Activated naive CD8-positive, alpha-beta T cell (primary cell): ENCODE measurements around the gene OR52I2.

Experiments used
- H3K27ac Mint-ChIP-seq: one replicate; pipeline ENCODE4 v1.8.0; 2021; ENCODE audit warnings: mixed read lengths
- H3K27me3 Mint-ChIP-seq: one replicate; pipeline ENCODE4 v1.8.0; 2021; ENCODE audit warnings: mixed read lengths
- H3K36me3 Mint-ChIP-seq: one replicate; pipeline ENCODE4 v1.8.0; 2021; ENCODE audit warnings: mixed read lengths
- H3K4me1 Mint-ChIP-seq: one replicate; pipeline ENCODE4 v1.8.0; 2021; ENCODE audit warnings: low read depth, mixed read lengths
- H3K4me3 Mint-ChIP-seq: one replicate; pipeline ENCODE4 v1.8.0; 2021; ENCODE audit warnings: mild to moderate bottlenecking, mixed read lengths
- H3K9me3 Mint-ChIP-seq: one replicate; pipeline ENCODE4 v1.8.0; 2021; ENCODE audit warnings: low read depth, mixed read lengths

The OR52I2 gene

DNA sequence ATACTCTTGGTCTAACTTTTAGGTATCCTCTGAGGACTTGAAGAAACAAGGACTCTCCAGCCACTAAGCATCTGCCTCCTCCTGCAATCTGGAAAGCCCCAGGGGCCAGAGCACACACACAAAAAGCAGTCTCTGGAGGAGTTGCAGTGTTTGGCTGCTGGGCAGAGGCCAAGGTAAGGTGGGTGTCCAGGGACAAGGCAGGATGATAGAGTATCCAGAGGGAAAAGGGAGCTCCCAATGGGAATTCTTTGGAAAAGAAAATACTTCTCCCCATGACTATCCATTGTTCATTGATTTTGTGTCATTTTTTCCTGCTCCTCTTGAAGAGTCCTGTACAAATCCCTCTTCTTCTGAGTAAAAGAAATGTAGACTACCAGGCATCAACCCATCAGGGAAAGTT lies at the start of gene OR52I2:
Gene OR52I2, plus strand, starts transcription at position 301 of the 400 bp plus-strand sequence.
- Mint-ChIP-seq H3K4me1 (no peaks in the 10 kb centered on the region), H3K27ac (no peak within 1 kb of the TSS), H3K4me3 (no peak within 1 kb of the TSS), H3K27me3 (peaks cover 33% of the 10 kb centered on the region), H3K36me3 (peaks cover 3% of the 10 kb centered on the region), H3K9me3 (no peaks in the 10 kb centered on the region)

DNA sequence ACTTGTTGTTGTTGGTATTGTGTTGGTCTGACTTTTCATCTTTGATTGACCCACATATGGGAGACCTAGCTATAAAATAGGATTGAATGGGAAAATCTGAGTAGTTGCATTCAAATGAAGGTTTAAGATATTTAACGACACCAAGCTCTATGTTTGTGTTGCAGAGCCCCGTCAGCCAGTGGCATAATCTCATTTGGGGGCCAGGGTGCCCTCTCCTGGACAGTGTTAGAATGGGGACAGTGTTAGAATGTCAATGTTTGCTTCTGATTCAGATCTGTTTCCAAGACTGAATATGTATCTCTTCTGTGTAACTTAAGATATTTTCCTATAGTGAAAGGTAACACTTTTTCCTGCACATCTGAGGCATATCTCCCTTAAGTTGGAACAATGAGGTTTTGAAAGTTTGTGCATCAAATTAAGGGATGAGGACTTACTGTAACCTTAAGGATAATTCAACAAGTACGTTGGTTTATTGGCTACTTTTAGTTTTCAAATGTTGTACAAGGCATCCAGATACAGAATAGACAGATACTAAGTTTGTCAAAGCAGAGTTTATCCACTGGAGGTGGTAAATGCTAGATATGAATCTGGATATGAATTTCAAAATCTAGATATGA lies 41.8 kb upstream of the OR52I2 start:
- H3K4me1 Mint-ChIP-seq: no peaks in the 10 kb centered on the region
- H3K27me3 Mint-ChIP-seq: no peaks in the 10 kb centered on the region
- H3K9me3 Mint-ChIP-seq: no peaks in the 10 kb centered on the region
- H3K27ac Mint-ChIP-seq: no peak overlapping the region
- H3K36me3 Mint-ChIP-seq: no peaks in the 10 kb centered on the region
- no peak overlapping the region for H3K4me3 Mint-ChIP-seq

DNA sequence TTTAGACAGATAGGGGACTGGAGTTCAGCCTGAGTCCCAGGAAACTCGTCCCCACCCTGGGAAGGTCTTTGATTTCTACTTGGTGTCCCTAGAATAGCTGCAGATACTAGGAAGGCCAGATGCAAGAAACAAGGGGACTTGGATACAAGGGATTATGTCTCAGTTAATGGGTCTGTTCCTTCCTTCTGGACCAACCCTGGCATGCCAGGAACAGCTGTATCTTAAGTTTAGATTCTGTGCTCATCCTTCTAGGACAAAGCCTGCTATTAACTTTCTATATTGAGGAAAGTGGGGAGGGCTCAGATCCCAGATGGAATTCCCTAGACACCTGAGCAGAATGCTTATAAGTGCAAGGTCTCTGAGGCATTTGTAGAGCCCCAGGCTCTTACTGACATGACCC lies 40.5 kb upstream of the OR52I2 start:
- Mint-ChIP-seq H3K27ac (no peak overlapping the region), H3K9me3 (no peaks in the 10 kb centered on the region), H3K4me3 (no peak overlapping the region), H3K4me1 (no peaks in the 10 kb centered on the region), H3K36me3 (no peaks in the 10 kb centered on the region), H3K27me3 (no peaks in the 10 kb centered on the region)

DNA sequence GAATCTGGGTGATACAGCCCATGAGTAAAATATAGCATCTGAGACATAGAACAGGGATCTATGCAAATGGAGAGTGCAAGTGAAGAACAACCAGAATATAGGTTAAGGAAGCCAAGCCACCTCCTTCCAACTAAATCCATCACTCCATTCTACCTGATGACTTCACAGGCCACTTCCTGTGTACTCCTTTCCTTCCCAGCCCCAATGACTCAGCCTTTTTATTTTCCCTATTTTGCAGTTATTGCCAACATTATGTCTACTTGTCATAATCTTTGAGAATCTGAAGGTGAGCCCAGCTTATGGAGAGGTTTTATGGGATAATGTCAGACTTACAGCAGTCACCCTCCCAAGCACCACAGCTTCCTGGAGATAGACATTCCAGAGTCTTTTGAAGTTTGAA lies 38.0 kb upstream of the OR52I2 start:
- Mint-ChIP-seq H3K27ac (no peak overlapping the region), H3K9me3 (no peaks in the 10 kb centered on the region), H3K4me3 (no peak overlapping the region)

DNA sequence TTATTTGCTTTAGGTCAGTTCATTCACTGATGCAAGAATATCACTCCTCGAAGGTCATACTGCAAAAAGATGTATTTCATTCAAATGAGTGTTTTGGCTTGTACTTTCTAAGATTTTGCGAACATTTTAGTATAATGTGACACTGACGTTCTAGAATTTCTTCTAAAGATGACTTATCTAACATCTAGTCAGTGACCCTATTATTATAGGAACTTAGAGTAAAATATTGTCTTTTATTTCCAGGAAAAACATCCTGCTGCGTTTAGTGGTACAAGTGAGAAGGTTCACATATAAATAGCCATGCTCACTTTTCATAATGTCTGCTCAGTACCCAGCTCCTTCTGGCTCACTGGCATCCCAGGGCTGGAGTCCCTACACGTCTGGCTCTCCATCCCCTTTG lies 36.7 kb upstream of the OR52I2 start, which contains the start of gene OR52M1:
Gene OR52M1, plus strand, starts transcription at position 301 of the 400 bp plus-strand sequence. Its CDS starts 0 bp downstream, at position 301.
- H3K27ac Mint-ChIP-seq: no peak within 1 kb of the TSS
- H3K4me1 Mint-ChIP-seq: no peaks in the 10 kb centered on the region

More for the DNA sequence above, 38.0 kb upstream of the OR52I2 start:
- H3K4me1 Mint-ChIP-seq: no peaks in the 10 kb centered on the region
- no peaks in the 10 kb centered on the region for H3K36me3 Mint-ChIP-seq
- H3K27me3 Mint-ChIP-seq: no peaks in the 10 kb centered on the region

DNA sequence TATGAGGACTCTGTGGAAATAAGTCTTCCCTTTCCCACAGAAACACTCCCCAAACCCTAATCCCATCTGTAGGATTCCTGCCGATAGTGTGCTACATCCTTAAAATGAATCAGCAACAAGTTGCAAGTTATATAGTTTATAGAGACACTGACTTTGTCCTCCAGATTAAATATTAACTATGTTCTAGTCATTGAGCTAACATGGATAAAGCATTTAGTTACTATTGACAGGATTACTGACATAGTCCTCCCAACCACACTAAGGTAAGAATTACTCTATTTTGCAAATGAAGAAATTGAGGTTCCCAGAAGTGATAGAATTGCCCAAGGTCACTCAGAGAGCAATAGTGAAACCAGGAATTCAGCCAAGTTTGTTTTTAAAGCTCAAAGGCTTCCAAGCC lies 34.7 kb upstream of the OR52I2 start:
- H3K9me3 Mint-ChIP-seq: no peaks in the 10 kb centered on the region
- no peaks in the 10 kb centered on the region for H3K4me1 Mint-ChIP-seq
- H3K36me3 Mint-ChIP-seq: no peaks in the 10 kb centered on the region
- peaks cover 4% of the 10 kb centered on the region for H3K27me3 Mint-ChIP-seq
- H3K4me3 Mint-ChIP-seq: no peak overlapping the region
- H3K27ac Mint-ChIP-seq: no peak overlapping the region

More for the DNA sequence above, 36.7 kb upstream of the OR52I2 start, which contains the start of gene OR52M1:
- Mint-ChIP-seq H3K36me3 (no peaks in the 10 kb centered on the region), H3K27me3 (no peaks in the 10 kb centered on the region), H3K9me3 (no peaks in the 10 kb centered on the region), H3K4me3 (no peak within 1 kb of the TSS)

DNA sequence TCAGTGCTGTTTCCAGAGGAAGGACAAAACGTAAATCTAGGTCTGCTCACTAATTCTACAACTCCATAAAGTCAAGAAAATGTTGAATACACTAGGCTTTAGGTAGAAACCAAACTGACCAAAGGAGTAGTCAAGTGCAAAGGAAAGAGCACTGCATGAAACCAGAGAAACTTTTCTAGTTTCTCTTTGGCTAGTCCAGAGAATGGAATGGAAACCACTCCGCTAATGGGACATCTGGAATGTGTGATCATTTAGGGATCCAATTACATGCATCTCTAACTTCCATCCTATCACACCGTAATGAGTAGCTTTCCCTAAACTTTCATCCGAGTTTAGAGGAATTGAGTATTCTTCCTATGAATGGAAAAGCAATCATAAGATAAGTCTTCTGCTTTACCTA lies 34.1 kb upstream of the OR52I2 start:
- no peaks in the 10 kb centered on the region for H3K36me3 Mint-ChIP-seq
- no peaks in the 10 kb centered on the region for H3K4me1 Mint-ChIP-seq

DNA sequence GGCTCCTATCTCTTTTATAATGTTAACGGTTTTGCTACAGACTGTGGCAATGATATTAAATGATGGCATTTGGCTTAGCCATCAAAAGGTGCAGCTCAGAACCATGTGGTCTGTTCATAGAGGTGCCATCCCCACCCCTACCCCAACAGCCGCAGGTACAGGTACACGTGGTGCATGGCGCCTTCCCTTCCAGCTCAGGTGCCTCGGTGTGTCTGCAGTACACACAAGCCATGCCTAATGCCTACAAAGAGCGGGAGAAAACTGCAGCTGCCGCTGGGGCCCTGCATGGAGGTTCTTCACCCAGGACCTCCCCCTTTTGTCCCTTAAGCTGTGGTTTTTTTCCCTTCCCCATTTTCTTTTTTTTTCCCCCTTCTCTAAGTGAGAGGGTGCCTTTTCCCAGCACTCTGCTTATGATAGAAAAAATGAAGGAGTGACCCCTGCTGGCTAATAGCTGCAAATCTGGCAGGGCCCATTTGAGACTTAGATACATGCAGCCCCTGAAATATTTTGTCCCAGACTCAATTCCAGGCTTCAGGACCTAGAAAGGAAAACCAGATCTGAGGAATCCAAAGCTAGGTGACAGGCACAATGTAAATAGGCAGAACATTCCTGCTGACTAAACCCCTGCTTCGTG lies 30.1 kb upstream of the OR52I2 start:
- Mint-ChIP-seq H3K36me3 (no peaks in the 10 kb centered on the region), H3K9me3 (no peaks in the 10 kb centered on the region), H3K27me3 (peaks cover 11% of the 10 kb centered on the region), H3K27ac (no peak overlapping the region), H3K4me3 (no peak overlapping the region), H3K4me1 (no peaks in the 10 kb centered on the region)

More for the DNA sequence above, 34.1 kb upstream of the OR52I2 start:
- no peak overlapping the region for H3K27ac Mint-ChIP-seq
- no peak overlapping the region for H3K4me3 Mint-ChIP-seq
- peaks cover 4% of the 10 kb centered on the region for H3K27me3 Mint-ChIP-seq
- H3K9me3 Mint-ChIP-seq: no peaks in the 10 kb centered on the region

DNA sequence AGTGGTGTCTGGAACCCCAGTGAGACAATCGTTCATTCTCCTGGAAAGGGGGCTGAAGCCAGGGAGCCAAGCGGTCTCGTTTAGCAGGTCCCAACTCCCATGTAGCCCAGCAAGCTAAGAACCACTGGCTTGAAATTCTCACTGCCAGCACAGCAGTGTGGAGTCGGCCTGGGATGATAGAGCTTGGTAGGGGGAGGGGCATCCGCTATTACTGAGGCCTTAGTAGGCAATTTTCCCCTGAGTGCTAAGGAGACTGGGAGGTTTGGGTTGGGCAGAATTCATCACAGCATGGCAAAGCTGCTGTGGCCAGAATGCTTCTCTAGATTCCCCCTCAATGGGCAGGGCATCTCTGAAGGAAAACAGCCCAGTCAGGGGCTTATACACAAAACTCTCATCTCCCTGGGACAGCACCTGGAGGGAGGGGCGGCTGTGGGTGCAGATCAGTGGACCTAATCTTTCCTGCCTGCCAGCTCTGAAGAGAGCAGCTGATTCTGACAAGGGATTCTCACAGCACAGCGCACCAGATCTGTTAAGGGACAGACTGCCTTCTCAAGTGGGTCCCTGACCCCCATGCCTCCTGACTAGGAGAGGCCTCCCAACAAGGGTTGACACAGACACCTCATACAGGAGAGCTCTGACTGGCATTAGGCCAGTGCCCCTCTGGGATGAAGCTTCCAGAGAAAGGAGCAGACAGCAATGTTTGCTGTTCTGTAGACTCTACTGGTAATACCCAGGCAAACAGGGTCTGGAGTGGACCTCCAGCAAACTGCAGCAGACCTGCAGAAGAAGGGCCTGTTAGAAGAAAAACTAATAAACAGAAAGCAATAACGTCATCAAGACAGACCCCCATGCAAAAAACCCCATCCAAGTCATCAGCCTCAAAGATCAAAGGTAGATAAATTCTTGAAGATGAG lies 21.8 kb upstream of the OR52I2 start:
- no peaks in the 10 kb centered on the region for H3K36me3 Mint-ChIP-seq
- H3K4me1 Mint-ChIP-seq: no peaks in the 10 kb centered on the region
- H3K4me3 Mint-ChIP-seq: no peak overlapping the region
- peaks cover 13% of the 10 kb centered on the region for H3K27me3 Mint-ChIP-seq
- H3K9me3 Mint-ChIP-seq: peaks cover 6% of the 10 kb centered on the region
- no peak overlapping the region for H3K27ac Mint-ChIP-seq

DNA sequence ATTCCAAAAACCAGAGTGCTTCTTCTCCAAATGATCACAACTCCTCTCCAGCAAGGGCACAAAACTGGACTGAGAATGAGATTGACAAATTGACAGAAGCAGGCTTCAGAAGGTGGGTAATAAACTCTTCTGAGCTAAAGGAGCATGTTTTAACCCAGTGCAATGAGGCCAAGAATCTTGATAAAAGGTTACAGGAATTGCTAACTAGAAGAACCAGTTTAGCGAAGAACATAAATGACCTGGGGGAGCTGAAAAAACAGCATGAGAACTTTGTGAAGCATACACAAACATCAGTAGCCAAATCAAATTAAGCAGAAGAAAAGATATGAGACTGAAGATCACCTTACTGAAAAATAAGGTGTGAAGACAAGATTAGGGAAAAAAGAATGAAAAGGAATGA lies 21.1 kb upstream of the OR52I2 start:
- Mint-ChIP-seq H3K4me3 (no peak overlapping the region), H3K4me1 (no peaks in the 10 kb centered on the region), H3K36me3 (no peaks in the 10 kb centered on the region), H3K9me3 (peaks cover 6% of the 10 kb centered on the region), H3K27ac (no peak overlapping the region), H3K27me3 (peaks cover 13% of the 10 kb centered on the region)

DNA sequence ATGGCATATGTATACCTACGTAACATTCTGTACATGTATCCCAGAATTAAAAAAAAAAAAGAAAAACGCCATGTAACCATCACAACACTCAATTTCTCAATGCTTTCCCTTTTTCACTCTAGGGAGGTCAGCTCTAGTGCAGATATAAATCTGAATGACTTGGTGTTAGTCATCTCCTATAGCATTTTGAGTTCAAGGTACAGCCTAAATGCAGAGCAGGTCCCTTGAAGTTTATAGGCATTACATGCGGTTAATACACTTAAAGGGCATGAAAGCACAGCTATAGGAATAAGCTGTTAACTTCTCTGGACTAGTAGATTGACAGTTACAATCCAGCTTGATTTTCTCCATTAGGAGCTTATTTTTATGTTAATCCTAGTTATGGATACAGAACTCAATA lies 16.2 kb upstream of the OR52I2 start:
- no peak overlapping the region for H3K27ac Mint-ChIP-seq
- H3K9me3 Mint-ChIP-seq: peaks cover 6% of the 10 kb centered on the region
- H3K27me3 Mint-ChIP-seq: peaks cover 11% of the 10 kb centered on the region
- H3K36me3 Mint-ChIP-seq: no peaks in the 10 kb centered on the region
- no peak overlapping the region for H3K4me3 Mint-ChIP-seq
- H3K4me1 Mint-ChIP-seq: no peaks in the 10 kb centered on the region

DNA sequence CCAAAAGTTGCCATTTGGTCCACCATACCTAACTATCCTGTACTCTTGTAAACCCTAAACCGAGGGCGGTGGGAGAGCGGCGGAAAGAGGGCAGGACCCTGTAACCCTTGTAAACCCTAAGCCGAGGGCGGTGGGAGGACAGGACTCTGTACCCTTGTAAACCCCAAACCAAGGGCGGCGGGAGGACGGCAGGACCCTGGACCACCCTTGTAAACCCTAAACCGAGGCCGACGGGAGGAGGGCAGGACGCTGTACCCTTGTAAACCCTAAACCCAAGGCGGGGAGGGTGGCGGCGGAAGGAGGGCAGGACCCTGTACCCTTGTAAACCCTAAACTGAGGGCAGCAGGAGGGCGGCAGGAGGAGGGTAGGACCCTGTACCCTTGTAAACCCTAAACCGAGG lies 12.5 kb upstream of the OR52I2 start:
- Mint-ChIP-seq H3K9me3 (peaks cover 3% of the 10 kb centered on the region), H3K27ac (no peak overlapping the region), H3K27me3 (peaks cover 6% of the 10 kb centered on the region), H3K36me3 (no peaks in the 10 kb centered on the region), H3K4me1 (no peaks in the 10 kb centered on the region), H3K4me3 (no peak overlapping the region)

DNA sequence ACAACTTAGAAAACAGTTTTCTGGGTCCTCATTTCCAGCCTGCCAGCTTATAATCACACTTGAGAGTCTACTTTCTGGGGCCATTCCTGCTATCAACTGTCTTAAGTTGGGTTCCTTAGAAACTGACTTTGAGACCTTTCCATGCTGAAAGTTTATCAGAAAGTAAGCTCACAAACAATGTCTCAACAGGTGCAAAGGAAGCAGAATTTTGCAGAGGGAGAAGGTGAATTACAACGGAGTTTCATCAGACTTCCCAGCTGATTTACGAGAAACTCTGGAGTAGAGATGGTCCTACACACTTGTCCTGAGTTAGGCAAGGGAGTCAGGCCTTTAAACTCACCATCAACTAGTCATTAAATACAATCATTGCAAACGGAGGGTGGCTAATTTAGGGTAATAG lies 4.7 kb upstream of the OR52I2 start:
- peaks cover 18% of the 10 kb centered on the region for H3K27me3 Mint-ChIP-seq
- H3K4me3 Mint-ChIP-seq: no peak overlapping the region
- no peaks in the 10 kb centered on the region for H3K36me3 Mint-ChIP-seq
- H3K4me1 Mint-ChIP-seq: peaks cover 5% of the 10 kb centered on the region
- H3K9me3 Mint-ChIP-seq: no peaks in the 10 kb centered on the region
- no peak overlapping the region for H3K27ac Mint-ChIP-seq

DNA sequence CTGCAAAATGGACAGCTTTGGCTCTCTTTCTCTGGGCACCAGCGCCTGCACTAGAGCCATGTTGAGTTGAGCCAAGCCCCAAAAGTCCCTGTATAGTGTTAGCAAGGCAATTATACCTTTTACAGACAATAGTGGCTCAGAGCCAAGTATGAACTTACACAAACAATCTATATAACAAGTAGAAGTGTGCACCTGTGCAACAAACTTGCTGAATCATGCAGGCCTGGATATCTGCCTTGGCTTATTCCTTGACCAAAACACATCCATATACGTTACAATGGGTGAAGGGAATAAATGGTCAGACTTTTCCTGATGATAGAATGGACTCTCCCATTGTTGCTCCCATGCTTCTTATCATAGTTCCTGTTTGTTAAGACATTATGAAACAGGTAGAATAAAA lies 3.8 kb upstream of the OR52I2 start:
- H3K27ac Mint-ChIP-seq: no peak overlapping the region

DNA sequence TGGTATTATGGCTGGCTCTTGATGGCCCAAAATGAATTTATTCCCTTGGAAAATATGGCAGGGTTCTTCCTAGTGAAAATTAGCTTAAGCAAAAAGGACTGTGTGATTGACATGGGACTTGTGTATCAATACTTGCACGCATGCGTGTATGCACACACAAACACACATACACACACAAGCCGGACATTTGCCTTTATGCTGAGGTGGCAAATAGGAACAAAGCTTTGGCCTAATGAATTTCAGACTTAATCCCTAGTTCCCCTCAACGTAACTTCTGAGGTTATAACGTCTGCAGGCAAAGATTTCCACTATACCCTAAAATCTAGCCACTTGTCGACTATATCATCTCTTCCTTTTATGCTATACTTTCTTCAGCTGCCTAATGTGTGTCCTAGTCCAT lies 2.9 kb upstream of the OR52I2 start:
- Mint-ChIP-seq H3K36me3 (peaks cover 3% of the 10 kb centered on the region), H3K27ac (no peak overlapping the region), H3K9me3 (no peaks in the 10 kb centered on the region), H3K4me3 (no peak overlapping the region), H3K4me1 (peaks cover 5% of the 10 kb centered on the region), H3K27me3 (peaks cover 25% of the 10 kb centered on the region)

More for the DNA sequence above, 3.8 kb upstream of the OR52I2 start:
- Mint-ChIP-seq H3K27me3 (peaks cover 21% of the 10 kb centered on the region), H3K4me3 (no peak overlapping the region), H3K36me3 (peaks cover 2% of the 10 kb centered on the region), H3K9me3 (no peaks in the 10 kb centered on the region), H3K4me1 (peaks cover 5% of the 10 kb centered on the region)
